HepG2 (cell line): ENCODE measurements around the gene TNRC18. TPM values are rescaled to one million over a fixed set of nuclear protein-coding genes. Genes with fewer than 3 reads are reported as not detected.

Experiments
- AGO1 ChIP-seq: fragments of 200-400 bp; formaldehyde crosslinking; IDR thresholded peaks from 2 replicates; pipeline ENCODE4 v1.6.1; 2017; ENCODE audit warnings: mild to moderate bottlenecking, low read depth, low read length, moderate library complexity; ENCODE audit not compliant: poor library complexity, severe bottlenecking
- AHDC1 ChIP-seq: sonication (generic); formaldehyde crosslinking; IDR thresholded peaks from 2 replicates; pipeline ENCODE4 v1.5.1; 2020; ENCODE audit warnings: mild to moderate bottlenecking, missing genetic modification reagents, borderline replicate concordance
- BRD4 ChIP-seq: sonication (generic); formaldehyde crosslinking; IDR thresholded peaks from 2 replicates; pipeline ENCODE4 v1.4.0; 2020; ENCODE audit warnings: missing genetic modification reagents
- CREM ChIP-seq, 2 experiments: sonication (generic) in 1 of 2; formaldehyde crosslinking in 1 of 2; IDR thresholded peaks; 2 replicates each; pipeline versions ENCODE4 v1.4.0 to v1.6.1; 2016 to 2020; ENCODE audit warnings: antibody characterized with exemption in 1 of 2, mild to moderate bottlenecking in 1 of 2, missing genetic modification reagents in 1 of 2
- HDAC2 ChIP-seq: sonication (generic); formaldehyde crosslinking; IDR thresholded peaks from 2 replicates; pipeline ENCODE4 v1.4.0; 2020; ENCODE audit warnings: missing genetic modification reagents
- HNRNPUL1 ChIP-seq: fragments of 200-400 bp; formaldehyde crosslinking; IDR thresholded peaks from 2 replicates; pipeline ENCODE4 v1.6.1; 2017; ENCODE audit warnings: low read depth, mild to moderate bottlenecking, low read length, moderate library complexity
- KDM5B ChIP-seq: sonication (generic); formaldehyde crosslinking; IDR thresholded peaks from 2 replicates; pipeline ENCODE4 v1.4.0; 2020; ENCODE audit warnings: missing genetic modification reagents, mild to moderate bottlenecking, borderline replicate concordance
- NAIF1 ChIP-seq: sonication (generic); formaldehyde crosslinking; IDR thresholded peaks from 2 replicates; pipeline ENCODE4 v1.5.0; 2020; ENCODE audit warnings: mild to moderate bottlenecking, missing genetic modification reagents, borderline replicate concordance
- NFRKB ChIP-seq: fragments of 450-650 bp; IDR thresholded peaks from 2 replicates; pipeline ENCODE4 v1.6.1; 2017
- U2AF1 ChIP-seq: fragments of 200-400 bp; formaldehyde crosslinking; optimal IDR thresholded peaks from 2 replicates; pipeline ENCODE3; 2017; ENCODE audit warnings: mild to moderate bottlenecking, low read depth, low read length
- ZKSCAN8 ChIP-seq: IDR thresholded peaks from 2 replicates; pipeline ENCODE4 v1.6.1; 2016; ENCODE audit warnings: borderline replicate concordance, missing genetic modification reagents, missing compliant biosample characterization
- ZMYM3 ChIP-seq: sonication (generic); formaldehyde crosslinking; IDR thresholded peaks from 2 replicates; pipeline ENCODE4 v1.5.1; 2020; ENCODE audit warnings: mild to moderate bottlenecking, missing genetic modification reagents
- ZNF318 ChIP-seq: sonication (generic); formaldehyde crosslinking; IDR thresholded peaks from 2 replicates; pipeline ENCODE4 v1.4.0; 2020; ENCODE audit warnings: mild to moderate bottlenecking, missing genetic modification reagents
- ZNF432 ChIP-seq: sonication (generic); formaldehyde crosslinking; IDR thresholded peaks from 2 replicates; pipeline ENCODE4 v1.5.0; 2020; ENCODE audit warnings: missing genetic modification reagents, mild to moderate bottlenecking, borderline replicate concordance
- ZNF577 ChIP-seq: sonication (generic); formaldehyde crosslinking; IDR thresholded peaks from 2 replicates; pipeline ENCODE4 v1.4.0; 2020; ENCODE audit warnings: mild to moderate bottlenecking, low read depth, missing genetic modification reagents, borderline replicate concordance
- polyA plus RNA-seq, 8 experiments: library from polyadenylated mRNA; depleted of rRNA in 3 of 8; stranded (reverse) in 7 of 8; unstranded in 1 of 8; fragments of >200 nt; fragmentation: Illumina TruSeq in 4 of 8; extraction: Trizol in 4 of 8; gene quantifications; 2 replicates each; pipeline versions ENCODE4 v1.2.1 to v1.2.3, GENCODE V29; 2011 to 2016; ENCODE audit warnings: low read depth in 4 of 8, missing spikeins in 1 of 8, mixed read lengths in 1 of 8; ENCODE audit not compliant: insufficient read depth in 1 of 8
- total RNA-seq, 5 experiments: library from RNA; depleted of rRNA; stranded (reverse); fragments of >200 nt; fragmentation: Illumina TruSeq; extraction: Trizol; gene quantifications; 2 replicates each; pipeline ENCODE4 v1.2.3, GENCODE V29; 2016; ENCODE audit warnings: low read depth in 1 of 5

The TNRC18 gene
- total and polyA plus RNA-seq, 2 of the 13 experiments (the other 11 are each of a cell fraction or from before 2014, with no cell fraction given): 11.7 to 17.4 TPM

GRCh38 chr7:5425507-5426225 lies 2.0 kb upstream of the TNRC18 start (continued):
- TF ChIP-seq ZNF318 (CRISPR knock-in tag) (no peak), AHDC1 (CRISPR knock-in tag) (no peak), ZMYM3 (no peak), U2AF1 (no peak), NAIF1 (CRISPR knock-in tag) (no peak), HDAC2 (CRISPR knock-in tag) (no peak), CREM (IDR thresholded peaks at IDR 0.05) (peak; percentile 49; the same call in 1 of the 2 replicates), CREM (CRISPR knock-in tag; IDR thresholded peaks at IDR 0.05) (no peak), AGO1 (peak; percentile 79), ZNF577 (CRISPR knock-in tag) (no peak), KDM5B (CRISPR knock-in tag) (no peak; the same call in 1 of the 2 replicates), ZKSCAN8 (peak; percentile 48; the same call in 1 of the 2 replicates), ZNF432 (CRISPR knock-in tag) (no peak), BRD4 (CRISPR knock-in tag) (0 out of 2 replicates have a peak, but pooled peaks have one; percentile 47), HNRNPUL1 (no peak), NFRKB (no peak)
